GM12878 (cell line): ENCODE results near the gene WDR18. TPM values are rescaled to one million over a fixed set of nuclear protein-coding genes. Genes with fewer than 3 reads are reported as not detected.

ENCODE experiments used
- ATAC-seq: fragments of 200-7000 bp; cut with Tn5 transposase; 3 replicates; pipeline ENCODE4 v1.9.1; 2020; ENCODE audit warnings: mild to moderate bottlenecking, moderate library complexity
- BruUV-seq: library from RNA; stranded (reverse); fragments of 400-500 nt; replicated peaks from 2 replicates; lab custom pipeline; 2021; lab: Mats Ljungman, UMichigan
- CTCF ChIA-PET: fragments of 300-600 bp; sonication (Branson Sonifier 250); formaldehyde crosslinking; extraction: SDS; loops from one replicate; lab custom pipeline; 2021; ENCODE audit warnings: inconsistent platforms; lab: Yijun Ruan, JAX
- POLR2A ChIA-PET: fragments of 350-600 bp; formaldehyde crosslinking; extraction: SDS; loops from one replicate; lab custom pipeline; 2021; ENCODE audit warnings: inconsistent platforms; lab: Charles Lee
- RAD21 ChIA-PET: fragments of 300-600 bp; sonication (Branson Sonifier 250); formaldehyde crosslinking; loops from one replicate; lab custom pipeline; 2023; ENCODE audit warnings: antibody characterized with exemption; ENCODE audit not compliant: unreplicated experiment; lab: Charles Lee
- SMC1A ChIA-PET: fragments of 300-600 bp; sonication (Branson Sonifier 250); formaldehyde crosslinking; loops from one replicate; lab custom pipeline; 2023; ENCODE audit not compliant: unreplicated experiment, uncharacterized antibody; lab: Charles Lee
- DNase-seq: peaks from one replicate; pipeline ENCODE4 v3.0.0-alpha.2; 2011; ENCODE audit warnings: low read depth, low spot score
- FAIRE-seq: peaks from 3 replicates; lab custom pipeline; 2011; peaks lifted over from hg19 to GRCh38; lab: Jason Lieb, UNC
- H2AFZ ChIP-seq: 2 replicates; pipeline ENCODE4 v1.6.0; 2011; ENCODE audit warnings: low read depth, low read length, control low read depth; ENCODE audit not compliant: control insufficient read depth
- H3K27ac ChIP-seq: 2 replicates; pipeline ENCODE4 v1.5.1; 2011; ENCODE audit warnings: control low read depth; ENCODE audit not compliant: control insufficient read depth, insufficient read depth
- H3K27me3 ChIP-seq, 2 experiments: replicated peaks in 1 of 2; 2 replicates each; pipeline versions ENCODE4 v1.6.0 to v1.6.1; 2011; ENCODE audit warnings: low read length in 1 of 2; ENCODE audit not compliant: control insufficient read depth in 2 of 2, insufficient read depth in 2 of 2
- H3K36me3 ChIP-seq, 2 experiments: 2 replicates each; pipeline ENCODE4 v1.5.1; 2011; ENCODE audit warnings: low read length in 1 of 2; ENCODE audit not compliant: control insufficient read depth in 2 of 2, insufficient read depth in 2 of 2
- H3K4me1 ChIP-seq: 2 replicates; pipeline ENCODE4 v1.6.1; 2011; ENCODE audit warnings: mild to moderate bottlenecking, low read length, moderate library complexity, mixed read lengths; ENCODE audit not compliant: control insufficient read depth, insufficient read depth
- H3K4me2 ChIP-seq: 2 replicates; pipeline ENCODE4 v1.6.0; 2011; ENCODE audit warnings: control low read depth; ENCODE audit not compliant: control insufficient read depth, insufficient read depth
- H3K4me3 ChIP-seq: fragments of 200-600 bp; sonication (generic); 2 replicates; pipeline ENCODE4 v1.5.1; 2016
- H3K79me2 ChIP-seq: 2 replicates; pipeline ENCODE4 v1.6.0; 2011; ENCODE audit warnings: low read length; ENCODE audit not compliant: control insufficient read depth, insufficient read depth
- H3K9ac ChIP-seq: 2 replicates; pipeline ENCODE4 v1.8.0; 2011; ENCODE audit warnings: low read length, control low read depth, mixed read lengths; ENCODE audit not compliant: control insufficient read depth, insufficient read depth
- H3K9me3 ChIP-seq: replicated peaks from 3 replicates; pipeline ENCODE4 v1.5.1; 2011; ENCODE audit warnings: mild to moderate bottlenecking, low read length; ENCODE audit not compliant: control insufficient read depth, insufficient read depth
- H4K20me1 ChIP-seq: 2 replicates; pipeline ENCODE4 v1.6.0; 2011; ENCODE audit not compliant: control insufficient read depth, insufficient read depth
- CHD1 ChIP-seq: IDR thresholded peaks from 2 replicates; pipeline ENCODE4 v1.6.1; 2012; ENCODE audit warnings: low read depth, low read length, improper control_type of control experiment
- CHD2 ChIP-seq: IDR thresholded peaks from 2 replicates; pipeline ENCODE4 v1.6.1; 2011; ENCODE audit warnings: low read depth, low read length, improper control_type of control experiment, borderline replicate concordance
- E2F8 ChIP-seq: fragments of 450-650 bp; IDR thresholded peaks from 2 replicates; pipeline ENCODE4 v1.6.1; 2018; ENCODE audit warnings: mild to moderate bottlenecking, low read depth, moderate library complexity; ENCODE audit not compliant: partially characterized antibody
- GATAD2B ChIP-seq: fragments of 450-650 bp; conservative IDR thresholded peaks from 2 replicates; pipeline ENCODE4 v1.6.1; 2017; ENCODE audit warnings: low read depth, mild to moderate bottlenecking, moderate library complexity
- HDAC2 ChIP-seq: fragments of 200-600 bp; sonication (generic); IDR thresholded peaks from 2 replicates; pipeline ENCODE4 v1.6.1; 2017
- HDAC6 ChIP-seq: fragments of 200-600 bp; sonication (generic); IDR thresholded peaks from one replicate; pipeline ENCODE4 v1.8.0; 2017; ENCODE audit warnings: antibody characterized with exemption; ENCODE audit not compliant: unreplicated experiment
- MEF2A ChIP-seq: IDR thresholded peaks from 2 replicates; pipeline ENCODE4 v1.6.1; 2011; ENCODE audit warnings: low read depth, mild to moderate bottlenecking, low read length, moderate library complexity; ENCODE audit not compliant: insufficient read depth
- MYB ChIP-seq: fragments of 150-350 bp; IDR thresholded peaks from 2 replicates; pipeline ENCODE4 v1.6.1; 2014; ENCODE audit warnings: mild to moderate bottlenecking, low read depth, low read length, borderline replicate concordance
- NR2C1 ChIP-seq: fragments of 450-650 bp; IDR thresholded peaks from 2 replicates; pipeline ENCODE4 v1.6.1; 2017; ENCODE audit warnings: antibody characterized with exemption, mild to moderate bottlenecking, moderate library complexity
- NR2C2 ChIP-seq: IDR thresholded peaks from 2 replicates; pipeline ENCODE4 v1.6.1; 2011; ENCODE audit warnings: borderline replicate concordance, low read depth; ENCODE audit not compliant: control insufficient read depth, insufficient read length
- PAX5 ChIP-seq: IDR thresholded peaks from 2 replicates; pipeline ENCODE4 v1.6.1; 2011; ENCODE audit warnings: low read depth, low read length, borderline replicate concordance
- RB1 ChIP-seq: fragments of 450-650 bp; formaldehyde crosslinking; IDR thresholded peaks from 2 replicates; pipeline ENCODE4 v1.6.1; 2017; ENCODE audit warnings: mild to moderate bottlenecking, borderline replicate concordance
- REST ChIP-seq: IDR thresholded peaks from 2 replicates; pipeline ENCODE4 v1.6.1; 2012; ENCODE audit warnings: mild to moderate bottlenecking, low read depth, low read length
- SRF ChIP-seq, 2 experiments: IDR thresholded peaks; 2 replicates each; pipeline ENCODE4 v1.6.1; 2011; ENCODE audit warnings: low read depth in 2 of 2, low read length in 2 of 2, mild to moderate bottlenecking in 1 of 2, moderate library complexity in 1 of 2
- TAF1 ChIP-seq: IDR thresholded peaks from 2 replicates; pipeline ENCODE4 v1.6.1; 2011; ENCODE audit warnings: mild to moderate bottlenecking, low read depth, low read length, borderline replicate concordance
- WGBS: methylation state at CpG from one replicate; pipeline ENCODE4 v1.1.6; 2016; ENCODE audit warnings: low lambda C conversion rate; ENCODE audit not compliant: insufficient replicate concordance, insufficient coverage; ENCODE audit errors: missing lambda C conversion rate; 5-methylcytosine and 5-hydroxymethylcytosine counted together
- in situ Hi-C: fragments of 300-500 bp; cut with MboI; formaldehyde crosslinking; loops from 9 replicates; pipeline ENCODE4 v1.14.3; 2018; ENCODE audit warnings: mixed read lengths
- intact Hi-C: fragments of 100-400 bp; cut with micrococcal nuclease; formaldehyde crosslinking; loops from one replicate; pipeline ENCODE4 v1.14.2; 2022; ENCODE audit not compliant: unreplicated experiment
- polyA plus RNA-seq, 11 experiments: library from polyadenylated mRNA; depleted of rRNA in 4 of 11; unstranded in 6 of 11; stranded (reverse) in 5 of 11; fragments of >200 nt; fragmentation: Nextera tagmentation in 4 of 11; fragmentation: Illumina TruSeq in 1 of 11; extraction: Ambion mirVana in 4 of 11; extraction: Trizol in 1 of 11; gene quantifications; 1 replicate in 1 of 11; 2 replicates in 10 of 11; pipeline versions ENCODE4 v1.2.1 to v1.2.3, GENCODE V29; 2011 to 2016; ENCODE audit warnings: inconsistent platforms in 2 of 11, missing spikeins in 2 of 11, low read depth in 1 of 11
- total RNA-seq, 4 experiments: library from RNA; depleted of rRNA in 3 of 4; stranded (reverse); fragments of >200 nt in 3 of 4; fragmentation: Illumina TruSeq in 1 of 4; extraction: Trizol in 1 of 4; gene quantifications; 2 replicates each; pipeline versions ENCODE4 v1.2.1 to v1.2.3, GENCODE V29; 2013 to 2021
- TF ChIP-seq, protein P1 (sequence below): IDR thresholded peaks from 2 replicates; pipeline ENCODE4 v1.6.1; 2011; ENCODE audit warnings: borderline replicate concordance, low read depth, mild to moderate bottlenecking, moderate library complexity, low read length; ENCODE audit not compliant: insufficient read depth, poor library complexity, severe bottlenecking

Gene WDR18
- total and polyA plus RNA-seq, 10 of the 15 experiments (the other 5 are each of a cell fraction or from before 2014, with no cell fraction given): 3.0 to 206 (median 62.3) TPM

GRCh38 chr19:943551-944170 is 40.5 kb upstream of the WDR18 start:
- DNase-seq (no peak), FAIRE-seq (no peak), ATAC-seq (no peak)
- SMC1A ChIA-PET: interaction anchor here (1.1 kb wide), 1 partner anchor 210 kb away, joined by 4 read pairs; no protein-coding TSS in a partner anchor
- Histone ChIP-seq H3K9me3 (no peaks in the 10 kb centered on the region), H3K4me2 (no peak overlapping the region), H3K4me1 (peaks cover 16% of the 10 kb centered on the region), H4K20me1 (no peaks in the 10 kb centered on the region; the same call in 1 of the 2 replicates), H3K27me3 (no peaks in the 10 kb centered on the region), H3K4me3 (no peak overlapping the region), H3K36me3 (peaks cover 18 to 31% of the 10 kb centered on the region in 2 experiments), H3K79me2 (peaks cover 61% of the 10 kb centered on the region), H2AFZ (no peak overlapping the region), H3K27ac (no peak overlapping the region), H3K9ac (no peak overlapping the region)
- CTCF ChIA-PET: no interaction called here
- in situ Hi-C loops: no loop called here
- RAD21 ChIA-PET: no interaction called here
- TSS peak; percentile 29 for BruUV-seq
- intact Hi-C loops: no loop called here
- POLR2A ChIA-PET: no interaction called here
- 95% methylated on average over 17 of the region's 17 CpGs for WGBS
- TF ChIP-seq NR2C1 (no peak), REST (no peak), E2F8 (no peak), MYB (no peak), RB1 (no peak), PAX5 (no peak), NR2C2 (no peak), TAF1 (no peak), HDAC2 (no peak), CHD1 (no peak), SRF (IDR thresholded peaks at IDR 0.05; ENCODE audit: low read depth in 2 of 2, low read length in 2 of 2) (no peak), GATAD2B (no peak), HDAC6 (no peak), MEF2A (no peak), CHD2 (no peak)
- TF ChIP-seq, protein P1, sequence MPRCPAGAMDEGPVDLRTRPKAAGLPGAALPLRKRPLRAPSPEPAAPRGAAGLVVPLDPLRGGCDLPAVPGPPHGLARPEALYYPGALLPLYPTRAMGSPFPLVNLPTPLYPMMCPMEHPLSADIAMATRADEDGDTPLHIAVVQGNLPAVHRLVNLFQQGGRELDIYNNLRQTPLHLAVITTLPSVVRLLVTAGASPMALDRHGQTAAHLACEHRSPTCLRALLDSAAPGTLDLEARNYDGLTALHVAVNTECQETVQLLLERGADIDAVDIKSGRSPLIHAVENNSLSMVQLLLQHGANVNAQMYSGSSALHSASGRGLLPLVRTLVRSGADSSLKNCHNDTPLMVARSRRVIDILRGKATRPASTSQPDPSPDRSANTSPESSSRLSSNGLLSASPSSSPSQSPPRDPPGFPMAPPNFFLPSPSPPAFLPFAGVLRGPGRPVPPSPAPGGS: no peak
